B cell (primary cell): ENCODE results near the gene CLEC19A.

ENCODE experiments used
- CTCF ChIP-seq: fragments of 200-600 bp; IDR thresholded peaks from one replicate; pipeline ENCODE4 v1.8.0; 2022; ENCODE audit warnings: antibody characterized with exemption, mild to moderate bottlenecking
- EZH2 ChIP-seq: IDR thresholded peaks from 2 replicates; pipeline ENCODE4 v1.6.1; 2012; ENCODE audit warnings: borderline replicate concordance, low read depth, mild to moderate bottlenecking, moderate library complexity, low read length; ENCODE audit not compliant: insufficient read depth, poor library complexity, severe bottlenecking

GRCh38 chr16:19354371-19354770, 68.8 kb downstream of the CLEC19A start:
- TF ChIP-seq CTCF (no peak), EZH2 (no peak)
